NCI-H1417 (cell line): ENCODE results near the gene IFI16.
"Not testable (repeated sequence)": the region's sequence is repeated elsewhere in the genome, so short reads cannot be mapped to it uniquely, and the experiment has no call there.

ENCODE experiments used
- DNase-seq, 3 experiments: peaks; one replicate each; lab custom pipeline; 2025; lab: John Stamatoyannopoulos, UW

Gene IFI16

GRCh38 chr1:159098596-159098995 is 88.9 kb downstream of the IFI16 start:
- no peak for DNase-seq

GRCh38 chr1:159100589-159100988 is 90.9 kb downstream of the IFI16 start:
- DNase-seq = no peak

- DNase-seq = not testable (repeated sequence)
Measured at GRCh38 chr1:159103021-159103420, 93.3 kb downstream of the IFI16 start.
